H9 (cell line): ENCODE results near the gene ARHGAP45. TPM values are rescaled to one million over a fixed set of nuclear protein-coding genes. Genes with fewer than 3 reads are reported as not detected.

Experiments used
- DNase-seq: peaks from one replicate; pipeline ENCODE4 v3.0.0-alpha.2; 2017
- H2AFZ ChIP-seq: one replicate; pipeline ENCODE4 v1.6.1; 2013; ENCODE audit warnings: mild to moderate bottlenecking, low read length, control low read depth, moderate library complexity
- H2AK5ac ChIP-seq: 2 replicates; pipeline ENCODE4 v1.6.1; 2013; ENCODE audit warnings: low read length, control low read depth, mixed read lengths; ENCODE audit not compliant: insufficient read length
- H2BK120ac ChIP-seq: one replicate; pipeline ENCODE4 v1.6.1; 2013; ENCODE audit warnings: low read depth, mild to moderate bottlenecking, low read length, control low read depth, inconsistent platforms; ENCODE audit not compliant: poor library complexity, severe bottlenecking
- H2BK12ac ChIP-seq: 2 replicates; pipeline ENCODE4 v1.6.1; 2013; ENCODE audit warnings: low read length, control low read depth, mixed read lengths, low read depth; ENCODE audit not compliant: insufficient read length
- H2BK15ac ChIP-seq: 2 replicates; pipeline ENCODE4 v1.6.1; 2013; ENCODE audit warnings: low read depth, low read length, control low read depth
- H2BK20ac ChIP-seq: one replicate; pipeline ENCODE4 v1.6.1; 2013; ENCODE audit warnings: low read depth, mild to moderate bottlenecking, low read length, control low read depth, inconsistent platforms; ENCODE audit not compliant: poor library complexity, severe bottlenecking
- H2BK5ac ChIP-seq: 2 replicates; pipeline ENCODE4 v1.6.1; 2013; ENCODE audit warnings: low read length, control low read depth, mixed read lengths; ENCODE audit not compliant: insufficient read length
- H3K14ac ChIP-seq: 2 replicates; pipeline ENCODE4 v1.6.1; 2013; ENCODE audit warnings: low read length, control low read depth; ENCODE audit not compliant: insufficient read depth
- H3K18ac ChIP-seq: 2 replicates; pipeline ENCODE4 v1.6.1; 2013; ENCODE audit warnings: low read depth, mild to moderate bottlenecking, mixed read lengths, low read length, control low read depth; ENCODE audit not compliant: insufficient read length
- H3K23ac ChIP-seq: 2 replicates; pipeline ENCODE4 v1.6.1; 2013; ENCODE audit warnings: low read length, control low read depth, mixed read lengths, low read depth; ENCODE audit not compliant: insufficient read length
- H3K23me2 ChIP-seq: 2 replicates; pipeline ENCODE4 v1.6.1; 2013; ENCODE audit warnings: low read depth, mild to moderate bottlenecking, mixed read lengths, low read length, control low read depth; ENCODE audit not compliant: insufficient read length, poor library complexity, severe bottlenecking
- H3K27ac ChIP-seq: 2 replicates; pipeline ENCODE4 v1.5.1; 2013; ENCODE audit warnings: low read length, control low read depth, mixed read lengths, low read depth; ENCODE audit not compliant: insufficient read length
- H3K27me3 ChIP-seq: 2 replicates; pipeline ENCODE4 v1.6.1; 2013; ENCODE audit warnings: low read length, control low read depth, inconsistent platforms; ENCODE audit not compliant: insufficient read depth
- H3K4ac ChIP-seq: 2 replicates; pipeline ENCODE4 v1.6.1; 2013; ENCODE audit warnings: low read depth, mild to moderate bottlenecking, control low read depth, inconsistent platforms, low read length, moderate library complexity
- H3K4me1 ChIP-seq: 2 replicates; pipeline ENCODE4 v1.6.1; 2013; ENCODE audit warnings: low read length, control low read depth, inconsistent platforms; ENCODE audit not compliant: insufficient read depth
- H3K4me2 ChIP-seq: 2 replicates; pipeline ENCODE4 v1.6.1; 2013; ENCODE audit warnings: low read length, control low read depth, mixed read lengths; ENCODE audit not compliant: insufficient read length, insufficient read depth
- H3K56ac ChIP-seq: 2 replicates; pipeline ENCODE4 v1.6.1; 2013; ENCODE audit warnings: low read depth, mild to moderate bottlenecking, mixed read lengths, low read length, control low read depth; ENCODE audit not compliant: insufficient read length
- H3K79me1 ChIP-seq: 2 replicates; pipeline ENCODE4 v1.6.1; 2013; ENCODE audit warnings: low read depth, mild to moderate bottlenecking, moderate library complexity, low read length, control low read depth, inconsistent platforms; ENCODE audit not compliant: insufficient read depth, poor library complexity, severe bottlenecking
- H3K79me2 ChIP-seq: 2 replicates; pipeline ENCODE4 v1.6.1; 2013; ENCODE audit warnings: low read length, control low read depth, inconsistent platforms; ENCODE audit not compliant: insufficient read depth
- H3K9ac ChIP-seq: 2 replicates; pipeline ENCODE4 v1.6.1; 2013; ENCODE audit warnings: low read length, control low read depth, mixed read lengths; ENCODE audit not compliant: insufficient read length; ENCODE audit errors: extremely low read depth
- H3K9me3 ChIP-seq: one replicate; pipeline ENCODE4 v1.6.1; 2013; ENCODE audit warnings: low read depth, low read length, inconsistent platforms; ENCODE audit not compliant: control insufficient read depth
- H3T11ph ChIP-seq: one replicate; pipeline ENCODE4 v1.6.1; 2013; ENCODE audit warnings: mild to moderate bottlenecking, low read length, control low read depth, inconsistent platforms
- H4K20me1 ChIP-seq: one replicate; pipeline ENCODE4 v1.6.1; 2013; ENCODE audit not compliant: control insufficient read depth, insufficient read length, insufficient read depth
- H4K5ac ChIP-seq: 2 replicates; pipeline ENCODE4 v1.6.1; 2013; ENCODE audit warnings: low read depth, mild to moderate bottlenecking, mixed read lengths, low read length, control low read depth; ENCODE audit not compliant: insufficient read length
- H4K8ac ChIP-seq: replicated peaks from 2 replicates; pipeline ENCODE4 v1.6.1; 2013; ENCODE audit warnings: low read length, control low read depth, mixed read lengths, low read depth; ENCODE audit not compliant: insufficient read length
- H4K91ac ChIP-seq: 2 replicates; pipeline ENCODE4 v1.6.1; 2013; ENCODE audit warnings: low read depth, mild to moderate bottlenecking, moderate library complexity, mixed read lengths, low read length, control low read depth; ENCODE audit not compliant: insufficient read length
- H3K27ac Mint-ChIP-seq, 3 experiments: 2 replicates in 2 of 3; 3 replicates in 1 of 3; pipeline ENCODE4 v1.8.0; 2020 to 2021; ENCODE audit warnings: mixed read lengths in 3 of 3, mild to moderate bottlenecking in 1 of 3, moderate library complexity in 1 of 3
- H3K27me3 Mint-ChIP-seq: 2 replicates; pipeline ENCODE4 v1.8.0; 2021; ENCODE audit warnings: low read depth, mild to moderate bottlenecking, moderate library complexity, mixed read lengths
- H3K36me3 Mint-ChIP-seq, 3 experiments: 2 replicates in 2 of 3; 3 replicates in 1 of 3; pipeline ENCODE4 v1.8.0; 2020 to 2021; ENCODE audit warnings: low read depth in 3 of 3, mixed read lengths in 3 of 3; ENCODE audit not compliant: insufficient read depth in 1 of 3
- H3K4me1 Mint-ChIP-seq, 2 experiments: 2 replicates each; pipeline ENCODE4 v1.8.0; 2020; ENCODE audit warnings: mixed read lengths in 2 of 2
- H3K4me3 Mint-ChIP-seq, 2 experiments: 2 replicates in 1 of 2; 3 replicates in 1 of 2; pipeline ENCODE4 v1.8.0; 2020 to 2021; ENCODE audit warnings: mild to moderate bottlenecking in 2 of 2, mixed read lengths in 2 of 2, moderate library complexity in 1 of 2
- H3K9me3 Mint-ChIP-seq, 2 experiments: 2 replicates in 1 of 2; 3 replicates in 1 of 2; pipeline ENCODE4 v1.8.0; 2020; ENCODE audit warnings: mild to moderate bottlenecking in 2 of 2, mixed read lengths in 2 of 2, moderate library complexity in 1 of 2
- CTCF ChIP-seq: fragments of 200-600 bp; sonication (generic); conservative IDR thresholded peaks from 3 replicates; pipeline ENCODE4 v1.8.0; 2021; ENCODE audit warnings: antibody characterized with exemption, mild to moderate bottlenecking
- WGBS: extraction: QIAGEN DNeasy Blood & Tissue Kit; methylation state at CpG from one replicate; pipeline ENCODE4 v1.1.7; 2013; ENCODE audit warnings: missing lambda C conversion rate, low lambda C conversion rate, mixed read lengths; ENCODE audit not compliant: insufficient read length; ENCODE audit errors: extremely low coverage; 5-methylcytosine and 5-hydroxymethylcytosine counted together
- total RNA-seq: library from RNA; stranded (reverse); gene quantifications from 2 replicates; pipeline ENCODE4 v1.2.1, GENCODE V29; 2021

The ARHGAP45 gene
- total RNA-seq, 1 experiment from 2014 or later = 39.8 TPM

GRCh38 chr19:1018932-1019615, 47.9 kb upstream of the ARHGAP45 start:
- Histone ChIP-seq H3K18ac (no peak overlapping the region), H2BK20ac (no peak overlapping the region), H4K5ac (no peak overlapping the region), H3K79me1 (peaks cover 7% of the 10 kb centered on the region), H4K91ac (no peak overlapping the region), H3K4me1 (no peaks in the 10 kb centered on the region; the same call in 1 of the 2 replicates), H2AK5ac (no peak overlapping the region), H4K8ac (no peak overlapping the region), H3K27me3 (no peaks in the 10 kb centered on the region), H2BK15ac (no peak overlapping the region), H3K79me2 (peaks cover 45% of the 10 kb centered on the region; the same call in 1 of the 2 replicates), H3K23ac (no peak overlapping the region), H3K56ac (no peak overlapping the region), H3T11ph (no peak overlapping the region), H2BK120ac (no peak overlapping the region), H3K9me3 (no peaks in the 10 kb centered on the region), H2BK12ac (no peak overlapping the region), H3K14ac (no peak overlapping the region), H3K27ac (no peak overlapping the region), H3K23me2 (peaks cover 10% of the 10 kb centered on the region), H3K4ac (no peak overlapping the region), H4K20me1 (no peaks in the 10 kb centered on the region), H3K9ac (no peak overlapping the region), H3K4me2 (peak overlapping the region; percentile 64), H2AFZ (no peak overlapping the region), H2BK5ac (no peak overlapping the region)
- no peak for DNase-seq
- Mint-ChIP-seq H3K4me1 (peaks cover 17 to 35% of the 10 kb centered on the region in 2 experiments), H3K27ac (0 out of 7 replicates have a peak overlapping the region, but pooled peaks of 2 of the 3 experiments have one; percentile 36 to 48), H3K27me3 (no peaks in the 10 kb centered on the region; the same call in 1 of the 2 replicates), H3K4me3 (peak overlapping the region; percentile 89 to 91), H3K36me3 (peaks cover 2 to 9% (median 2%) of the 10 kb centered on the region in 3 experiments; a peak in 5 of 7 replicates), H3K9me3 (no peaks in the 10 kb centered on the region; a peak in 1 of 5 replicates)
- no CpG with 5 or more reads among the region's 17 CpGs for WGBS
- TF ChIP-seq CTCF = no peak
